ENCODE data around the gene DCTD.
"Not testable (repeated sequence)": the region's sequence is repeated elsewhere in the genome, so short reads cannot be mapped to it uniquely, and the experiment has no call there.

DCTD gene

GRCh38 chr4:182920676-182921075, 3.5 kb upstream of the DCTD start:
- no peak for DNase-seq

DNA sequence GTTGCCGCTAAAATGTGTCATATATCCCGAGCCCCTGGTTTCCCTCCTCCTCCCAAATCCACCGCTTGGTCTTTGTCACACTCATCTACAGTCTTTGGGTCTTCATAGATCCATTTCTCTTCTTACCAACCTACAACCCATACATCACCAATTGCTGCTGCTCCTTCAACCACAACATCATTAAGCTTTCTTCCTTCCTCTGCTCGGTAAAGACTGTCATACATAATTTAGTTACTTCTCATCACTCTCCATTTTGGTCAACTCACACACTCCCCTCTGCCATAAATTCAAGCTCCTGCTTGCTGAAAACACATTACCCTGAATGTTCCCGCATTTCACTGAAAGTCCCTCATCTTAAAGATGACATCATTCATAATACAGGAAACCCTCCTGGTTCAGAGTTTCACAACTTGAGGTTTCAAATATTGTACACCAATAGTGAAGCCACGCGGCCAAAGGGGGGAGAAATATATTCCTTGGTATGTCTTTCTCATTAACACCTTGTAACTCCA, 1.7 kb upstream of the DCTD start:
- DNase-seq = no peak

GRCh38 chr4:182918044-182918607, 940 bp upstream of the DCTD start:
- DNase-seq = no peak

DNA sequence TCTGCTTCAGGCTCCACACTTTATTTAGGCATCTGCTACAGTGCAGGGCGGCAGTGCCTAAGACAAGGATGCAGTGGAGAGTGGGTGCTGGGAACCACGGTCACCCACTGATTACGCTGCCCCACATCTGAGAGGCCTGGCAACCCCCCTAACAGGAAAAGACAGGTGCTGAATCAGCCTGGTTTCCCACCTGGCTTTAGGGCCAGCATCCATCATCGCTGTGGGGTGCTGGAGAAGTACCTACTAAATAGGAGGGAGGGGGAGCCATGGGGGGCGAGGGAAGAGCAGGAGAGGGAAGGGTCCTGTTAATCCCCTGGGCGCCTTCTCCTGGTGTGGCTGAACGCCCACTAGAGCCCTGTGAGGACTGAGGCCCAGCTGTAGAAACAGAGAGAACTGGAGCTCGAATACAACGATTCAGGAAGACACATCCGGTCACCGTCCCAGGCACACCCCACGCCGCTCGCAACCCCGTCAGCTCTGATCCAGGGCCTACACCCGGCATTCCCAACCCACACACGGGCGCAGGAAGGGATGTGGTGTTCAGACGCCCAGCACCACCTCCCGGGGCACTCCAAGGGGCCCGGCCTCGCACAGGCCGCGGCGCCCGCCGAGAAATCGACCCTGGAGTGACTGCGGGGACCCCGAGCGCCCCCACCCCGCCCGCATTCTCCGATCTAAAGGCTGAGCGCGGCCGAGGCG, 554 bp downstream of the DCTD start:
- DNase-seq = peak; percentile 42

DNA sequence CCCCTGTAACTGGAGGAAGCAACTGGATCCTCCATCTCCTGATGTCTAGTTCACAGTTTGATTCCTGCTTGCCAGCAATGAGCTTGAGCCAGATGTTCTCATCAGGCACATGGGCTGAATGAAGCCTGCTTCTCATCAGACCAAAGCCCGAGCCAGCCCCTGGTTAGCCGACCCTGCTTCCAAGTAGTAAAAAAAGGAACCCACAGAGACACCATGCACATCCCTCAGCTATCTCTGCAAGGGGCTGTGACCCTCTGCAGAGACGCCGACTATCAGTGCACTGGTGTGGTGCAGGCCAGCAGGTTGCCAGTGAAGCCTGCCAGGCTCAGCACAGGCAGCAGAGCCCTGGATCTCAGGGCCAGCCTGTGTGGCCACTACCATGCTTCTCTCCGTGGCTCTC, 2.8 kb downstream of the DCTD start:
- DNase-seq = no peak

DNA sequence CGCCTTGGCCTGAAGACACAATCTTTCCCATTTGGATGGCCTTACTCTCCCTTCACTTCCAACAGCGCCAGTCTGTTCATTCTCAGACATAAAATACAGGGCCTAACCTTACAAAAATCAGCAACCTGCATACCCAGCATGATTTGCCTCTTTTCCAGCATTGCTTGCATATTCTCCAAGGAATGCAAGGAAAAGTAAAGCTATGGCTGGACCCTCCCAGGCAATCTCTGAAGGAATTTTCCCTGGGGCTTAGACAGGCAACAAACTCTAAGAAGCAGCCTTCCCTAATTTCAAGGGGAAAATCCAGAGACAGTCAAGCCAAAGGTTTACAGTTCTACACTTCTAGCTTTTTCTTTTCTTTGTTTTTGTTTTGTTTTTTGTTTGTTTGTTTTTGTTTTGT, 3.6 kb downstream of the DCTD start:
- no peak for DNase-seq

- DNase-seq = no peak
Observed at GRCh38 chr4:182913036-182913435, 4.2 kb downstream of the DCTD start.

DNA sequence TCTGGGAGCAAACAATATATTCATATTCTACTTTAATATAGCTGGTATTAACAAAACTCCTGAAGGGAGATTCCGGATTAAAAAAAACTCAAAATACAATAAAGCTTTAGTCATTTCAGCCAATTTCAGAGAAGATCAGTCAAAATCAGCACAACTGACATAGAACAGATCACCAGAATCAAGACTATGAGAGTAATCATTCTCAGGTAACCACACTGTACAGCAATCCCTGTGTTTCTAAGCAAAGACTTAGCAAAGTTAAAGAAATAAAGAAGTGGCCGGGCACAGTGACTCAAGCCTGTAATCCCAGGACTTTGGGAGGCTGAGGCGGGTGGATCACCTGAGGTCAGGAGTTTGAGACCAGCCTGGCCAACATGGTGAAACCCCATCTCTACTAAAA, 9.1 kb downstream of the DCTD start:
- no peak for DNase-seq

- no peak for DNase-seq
Observed at GRCh38 chr4:182907396-182907795, 9.8 kb downstream of the DCTD start.

DNA sequence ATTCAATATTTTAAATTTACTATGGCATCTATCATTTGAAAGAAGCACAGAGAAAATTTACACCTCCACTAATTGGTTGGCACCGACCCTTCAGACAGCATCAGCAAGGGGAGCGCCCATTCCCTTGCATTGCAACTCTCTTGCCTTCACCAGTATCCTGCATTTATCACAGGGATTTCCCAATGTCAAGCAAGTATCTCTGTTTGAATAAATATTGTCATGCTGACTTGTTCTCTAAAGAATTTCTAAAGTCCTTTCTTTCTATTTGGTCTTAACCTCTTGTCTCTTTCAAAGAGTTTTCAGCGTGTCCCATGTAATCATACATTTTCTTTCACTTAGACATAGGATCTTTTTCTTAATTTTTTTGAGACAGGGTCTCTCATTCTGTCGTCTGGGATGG, 10.4 kb downstream of the DCTD start:
- DNase-seq = no peak

DNA sequence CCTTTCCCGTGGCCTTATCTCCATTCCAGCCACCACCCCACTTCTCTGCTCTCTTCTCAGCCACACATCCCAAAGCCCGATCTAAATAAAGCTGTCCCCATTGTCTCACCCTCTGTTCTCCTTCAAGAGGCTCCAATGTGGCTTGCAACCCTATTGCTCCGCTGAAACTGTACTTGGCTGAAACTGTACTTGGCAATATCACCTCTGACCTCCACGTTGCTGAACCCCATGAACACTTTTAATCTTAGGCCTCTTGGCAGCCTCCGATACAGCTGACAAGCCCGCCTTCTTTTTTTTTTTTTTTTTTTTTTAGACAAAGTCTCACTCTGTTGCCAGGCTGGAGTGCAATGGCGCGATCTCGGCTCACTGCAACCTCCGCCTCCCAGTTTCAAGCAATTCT, 12.1 kb downstream of the DCTD start:
- DNase-seq = no peak

DNA sequence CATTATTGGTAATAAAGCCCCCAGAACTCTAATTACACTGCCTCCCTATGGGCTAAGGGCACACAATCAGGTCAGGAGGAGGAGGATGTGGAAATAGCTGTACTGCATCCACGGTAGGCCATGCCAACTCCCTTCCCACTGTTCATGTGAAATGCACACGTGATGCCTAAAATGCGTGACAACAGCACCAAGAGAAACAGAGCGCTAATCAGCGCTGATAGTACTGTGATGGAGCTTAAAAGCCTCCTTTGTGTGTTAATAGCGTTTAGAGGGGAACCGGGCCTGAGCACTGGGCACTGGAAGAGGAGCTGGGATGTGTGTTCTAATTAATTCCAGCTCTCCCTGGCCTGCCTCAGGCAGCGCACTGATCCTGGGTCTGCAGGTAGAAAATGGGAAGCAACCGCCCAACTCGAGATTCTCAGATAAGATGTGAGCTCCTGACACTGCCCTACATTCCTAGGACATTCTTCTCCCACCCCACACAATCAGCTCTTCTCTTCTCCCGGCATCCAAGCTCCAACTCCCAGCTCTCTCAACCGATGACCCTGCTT, 12.9 kb downstream of the DCTD start:
- no peak for DNase-seq

DNA sequence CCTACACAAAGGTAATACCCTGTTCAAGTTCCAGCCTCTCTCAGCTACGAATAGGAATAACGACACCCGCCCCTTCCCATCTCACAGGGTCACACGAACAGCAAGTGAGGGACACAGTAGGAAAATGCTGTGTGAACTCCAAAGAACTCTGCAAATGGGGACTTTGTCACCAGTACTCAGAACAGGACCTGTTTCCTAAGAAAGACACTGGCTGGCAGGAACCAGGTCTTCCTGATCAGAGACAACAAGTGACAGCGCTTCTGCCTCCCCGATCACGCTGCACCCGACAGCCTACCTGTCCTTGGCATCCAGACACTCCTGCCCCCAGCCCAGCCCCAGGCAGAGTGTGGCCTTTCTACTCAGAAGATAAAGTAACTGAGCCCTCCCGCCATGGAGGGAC, 14.2 kb downstream of the DCTD start:
- no peak for DNase-seq

GRCh38 chr4:182901337-182901736, 15.8 kb downstream of the DCTD start:
- DNase-seq = no peak

GRCh38 chr4:182900021-182900420, 17.2 kb downstream of the DCTD start:
- not testable (repeated sequence) for DNase-seq

GRCh38 chr4:182898479-182898799, 18.7 kb downstream of the DCTD start:
- no peak for DNase-seq

DNA sequence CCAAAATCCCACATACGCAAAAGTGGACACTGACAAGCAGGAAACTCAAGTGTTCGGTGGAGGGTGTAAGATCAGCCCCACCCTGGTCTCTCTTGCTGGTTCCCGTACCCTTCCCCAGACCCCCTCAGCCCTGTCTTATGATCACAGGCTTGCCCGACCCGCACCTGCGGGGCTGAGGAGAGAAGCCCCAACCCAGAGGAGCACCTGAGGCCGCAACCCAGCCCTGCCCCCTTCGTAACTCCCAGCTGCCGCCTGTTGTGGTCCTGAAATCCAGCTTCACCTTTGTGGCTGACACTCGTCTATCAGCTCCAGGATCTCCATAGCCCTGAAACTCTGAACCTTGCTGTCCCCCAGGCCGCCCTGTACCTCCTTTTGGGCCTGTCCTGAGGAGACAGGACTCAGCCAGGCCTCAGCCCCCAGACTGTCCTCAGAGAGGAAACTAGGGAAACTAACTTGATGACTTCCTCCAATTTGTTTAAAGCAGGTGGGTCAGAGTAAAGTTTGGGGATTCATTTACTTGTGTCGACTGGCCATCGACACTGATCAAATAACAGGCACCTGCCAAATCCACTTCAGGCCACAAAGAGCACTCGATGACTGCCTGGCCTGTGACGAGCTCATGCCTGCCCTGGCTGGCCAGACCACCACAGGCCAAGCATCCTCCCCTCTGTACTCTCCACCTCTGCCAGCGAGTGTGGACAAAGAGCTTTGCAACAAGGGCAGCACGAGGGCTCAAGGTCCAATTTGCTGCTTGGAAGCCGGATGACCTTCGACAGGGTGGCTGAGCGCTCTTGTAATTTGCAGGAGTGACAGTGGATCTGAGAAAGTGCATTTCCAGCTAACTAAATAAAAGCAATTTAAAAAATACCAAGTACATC, 19.3 kb downstream of the DCTD start:
- DNase-seq = no peak

- DNase-seq = no peak
Observed at GRCh38 chr4:182896421-182896820, 20.8 kb downstream of the DCTD start.

- no peak for DNase-seq
Observed at GRCh38 chr4:182895791-182896292, 21.3 kb downstream of the DCTD start.

- DNase-seq = no peak
Observed at GRCh38 chr4:182894681-182895275, 22.4 kb downstream of the DCTD start.

DNA sequence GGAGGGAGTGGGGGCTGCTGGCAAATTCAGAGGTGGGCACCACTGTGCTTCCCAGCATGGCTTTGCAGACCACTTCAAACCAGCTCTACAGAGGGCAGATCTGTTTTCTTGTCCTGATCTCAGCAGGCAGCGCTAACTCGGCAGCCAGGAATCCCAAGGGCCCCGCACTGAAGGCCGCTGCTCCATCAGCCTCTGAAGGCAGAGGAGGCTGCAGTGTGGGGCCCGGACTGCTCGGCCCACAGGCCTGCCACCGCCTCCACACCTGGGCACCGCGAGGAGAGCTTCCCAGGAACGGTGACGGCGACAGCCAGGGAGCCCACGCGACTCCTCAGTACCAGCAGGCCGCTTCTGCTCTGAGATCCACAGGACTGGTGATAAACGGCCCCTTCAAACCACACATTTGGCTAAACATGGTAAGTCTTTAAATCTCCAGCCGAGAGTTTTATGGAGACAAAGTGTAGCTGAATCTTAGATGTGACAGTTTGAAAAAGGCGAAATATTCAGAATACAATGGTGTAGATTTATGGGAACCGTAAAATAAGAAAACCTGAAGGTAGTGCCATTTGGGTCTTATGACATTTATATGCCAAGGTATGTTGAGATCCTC, 23.6 kb downstream of the DCTD start:
- no peak for DNase-seq

DNA sequence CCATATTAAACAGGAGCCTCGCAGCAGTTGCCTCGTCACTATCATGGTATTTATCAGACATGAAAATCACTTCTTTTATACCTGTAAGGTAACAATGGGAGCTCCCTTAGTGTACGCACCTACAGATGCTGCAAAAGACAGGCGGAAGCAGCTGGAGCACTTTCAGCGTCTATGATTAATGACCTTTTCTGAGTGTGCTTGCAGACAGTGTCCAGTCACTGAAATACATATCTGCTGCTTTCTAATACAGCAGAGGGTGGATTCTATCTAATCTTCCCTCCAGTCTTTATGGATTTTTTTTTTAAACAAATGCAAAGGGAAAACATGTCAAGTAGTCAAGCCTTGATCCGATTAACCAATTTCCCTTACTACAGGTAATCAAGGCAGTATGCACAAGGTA, 24.1 kb downstream of the DCTD start:
- no peak for DNase-seq

DNA sequence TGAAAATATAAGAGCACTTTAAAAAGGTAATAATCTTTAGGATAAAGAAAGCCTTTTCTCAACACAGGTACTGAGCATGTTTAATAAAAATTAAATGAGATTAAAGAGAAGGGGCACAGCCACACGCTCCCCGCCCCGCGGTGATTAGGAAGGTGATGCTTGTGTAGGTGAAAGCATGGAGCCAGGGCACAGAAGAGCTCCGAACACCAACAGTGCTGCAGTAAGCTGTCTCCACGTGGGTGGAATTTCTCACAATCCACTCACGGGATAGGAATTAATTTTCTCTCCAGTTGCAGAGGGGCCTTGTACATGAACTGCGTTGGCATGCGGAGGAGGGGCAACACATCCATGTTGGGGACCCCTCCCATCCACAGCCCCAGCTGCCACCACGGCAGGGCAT, 27.0 kb downstream of the DCTD start:
- no peak for DNase-seq
